HL-60 (cell line): ENCODE data around the gene NME2.

Experiments used
- POLR2AphosphoS5 ChIP-seq: IDR thresholded peaks from 2 replicates; pipeline ENCODE4 v1.6.1; 2012; ENCODE audit warnings: low read depth
- TF ChIP-seq, protein P1 (sequence below): IDR thresholded peaks from one replicate; pipeline ENCODE4 v1.5.1; 2011; ENCODE audit warnings: low read length, control low read depth, inconsistent platforms; ENCODE audit not compliant: insufficient read depth
- TF ChIP-seq, protein P2 (sequence below): IDR thresholded peaks from 2 replicates; pipeline ENCODE4 v1.6.1; 2012; ENCODE audit warnings: low read depth; ENCODE audit not compliant: insufficient replicate concordance

DNA sequence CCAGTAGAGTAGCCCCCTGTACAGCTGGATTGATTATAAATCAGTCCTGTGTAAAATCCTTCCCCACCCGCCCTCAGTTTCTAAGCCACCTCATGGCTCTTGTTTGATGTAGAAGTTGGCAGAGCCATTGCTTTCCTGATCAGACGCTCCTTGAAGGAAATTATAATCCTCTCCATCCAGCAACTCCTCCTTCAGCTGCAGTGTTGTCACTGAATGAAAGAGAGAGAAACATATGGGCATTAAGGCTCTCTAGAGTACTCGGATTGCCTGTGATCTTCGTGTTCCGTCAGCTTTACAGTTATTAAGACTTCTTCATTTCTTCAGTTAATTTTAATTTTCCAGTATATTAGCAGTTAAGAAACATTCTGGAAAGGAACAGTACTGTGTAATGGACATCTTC lies 14.3 kb downstream of the NME2 start:
- TF ChIP-seq, protein P1, sequence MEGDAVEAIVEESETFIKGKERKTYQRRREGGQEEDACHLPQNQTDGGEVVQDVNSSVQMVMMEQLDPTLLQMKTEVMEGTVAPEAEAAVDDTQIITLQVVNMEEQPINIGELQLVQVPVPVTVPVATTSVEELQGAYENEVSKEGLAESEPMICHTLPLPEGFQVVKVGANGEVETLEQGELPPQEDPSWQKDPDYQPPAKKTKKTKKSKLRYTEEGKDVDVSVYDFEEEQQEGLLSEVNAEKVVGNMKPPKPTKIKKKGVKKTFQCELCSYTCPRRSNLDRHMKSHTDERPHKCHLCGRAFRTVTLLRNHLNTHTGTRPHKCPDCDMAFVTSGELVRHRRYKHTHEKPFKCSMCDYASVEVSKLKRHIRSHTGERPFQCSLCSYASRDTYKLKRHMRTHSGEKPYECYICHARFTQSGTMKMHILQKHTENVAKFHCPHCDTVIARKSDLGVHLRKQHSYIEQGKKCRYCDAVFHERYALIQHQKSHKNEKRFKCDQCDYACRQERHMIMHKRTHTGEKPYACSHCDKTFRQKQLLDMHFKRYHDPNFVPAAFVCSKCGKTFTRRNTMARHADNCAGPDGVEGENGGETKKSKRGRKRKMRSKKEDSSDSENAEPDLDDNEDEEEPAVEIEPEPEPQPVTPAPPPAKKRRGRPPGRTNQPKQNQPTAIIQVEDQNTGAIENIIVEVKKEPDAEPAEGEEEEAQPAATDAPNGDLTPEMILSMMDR, result no peak
- no peak for TF ChIP-seq POLR2AphosphoS5
- TF ChIP-seq, protein P2, sequence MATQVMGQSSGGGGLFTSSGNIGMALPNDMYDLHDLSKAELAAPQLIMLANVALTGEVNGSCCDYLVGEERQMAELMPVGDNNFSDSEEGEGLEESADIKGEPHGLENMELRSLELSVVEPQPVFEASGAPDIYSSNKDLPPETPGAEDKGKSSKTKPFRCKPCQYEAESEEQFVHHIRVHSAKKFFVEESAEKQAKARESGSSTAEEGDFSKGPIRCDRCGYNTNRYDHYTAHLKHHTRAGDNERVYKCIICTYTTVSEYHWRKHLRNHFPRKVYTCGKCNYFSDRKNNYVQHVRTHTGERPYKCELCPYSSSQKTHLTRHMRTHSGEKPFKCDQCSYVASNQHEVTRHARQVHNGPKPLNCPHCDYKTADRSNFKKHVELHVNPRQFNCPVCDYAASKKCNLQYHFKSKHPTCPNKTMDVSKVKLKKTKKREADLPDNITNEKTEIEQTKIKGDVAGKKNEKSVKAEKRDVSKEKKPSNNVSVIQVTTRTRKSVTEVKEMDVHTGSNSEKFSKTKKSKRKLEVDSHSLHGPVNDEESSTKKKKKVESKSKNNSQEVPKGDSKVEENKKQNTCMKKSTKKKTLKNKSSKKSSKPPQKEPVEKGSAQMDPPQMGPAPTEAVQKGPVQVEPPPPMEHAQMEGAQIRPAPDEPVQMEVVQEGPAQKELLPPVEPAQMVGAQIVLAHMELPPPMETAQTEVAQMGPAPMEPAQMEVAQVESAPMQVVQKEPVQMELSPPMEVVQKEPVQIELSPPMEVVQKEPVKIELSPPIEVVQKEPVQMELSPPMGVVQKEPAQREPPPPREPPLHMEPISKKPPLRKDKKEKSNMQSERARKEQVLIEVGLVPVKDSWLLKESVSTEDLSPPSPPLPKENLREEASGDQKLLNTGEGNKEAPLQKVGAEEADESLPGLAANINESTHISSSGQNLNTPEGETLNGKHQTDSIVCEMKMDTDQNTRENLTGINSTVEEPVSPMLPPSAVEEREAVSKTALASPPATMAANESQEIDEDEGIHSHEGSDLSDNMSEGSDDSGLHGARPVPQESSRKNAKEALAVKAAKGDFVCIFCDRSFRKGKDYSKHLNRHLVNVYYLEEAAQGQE, result no peak
